Adrenal gland (tissue), 12 donors: ENCODE results near the gene EHMT1. TPM values are rescaled to one million over a fixed set of nuclear protein-coding genes. Genes with fewer than 3 reads are reported as not detected.

Experiments used
- DNase-seq, 7 donors: peaks; one replicate each; pipeline ENCODE4 v3.0.0-alpha.2; 2019 to 2020
- H3K27ac ChIP-seq, 5 donors: fragments of 200-600 bp; sonication (generic) in 4 of 5; 1 replicate in 3 of 5; 2 replicates in 2 of 5; pipeline versions ENCODE4 v1.5.1 to v1.8.0; 2016 to 2020; ENCODE audit warnings: mild to moderate bottlenecking in 1 of 5
- H3K27me3 ChIP-seq: fragments of 200-600 bp; 2 replicates; pipeline ENCODE4 v1.8.0; 2021
- H3K36me3 ChIP-seq, 2 donors: fragments of 200-600 bp; replicated peaks in 1 of 2; 1 replicate in 1 of 2; 2 replicates in 1 of 2; pipeline versions ENCODE4 v1.5.1 to v1.8.0; 2018 to 2022
- H3K4me1 ChIP-seq, 2 donors: fragments of 200-600 bp; replicated peaks in 1 of 2; 1 replicate in 1 of 2; 2 replicates in 1 of 2; pipeline versions ENCODE4 v1.5.1 to v1.8.0; 2018 to 2021
- H3K4me3 ChIP-seq, 4 donors: fragments of 200-600 bp; sonication (generic) in 3 of 4; one replicate each; pipeline ENCODE4 v1.5.1; 2016 to 2018
- H3K9me3 ChIP-seq, 3 donors: fragments of 200-600 bp; sonication (generic) in 1 of 3; replicated peaks in 1 of 3; 1 replicate in 2 of 3; 2 replicates in 1 of 3; pipeline versions ENCODE4 v1.5.1 to v1.8.0; 2016 to 2021
- CTCF ChIP-seq, 6 experiments: fragments of 450-650 bp in 4 of 6; fragments of 200-600 bp in 2 of 6; sonication (generic) in 1 of 6; IDR thresholded peaks; 1 replicate in 5 of 6; 2 replicates in 1 of 6; pipeline versions ENCODE4 v1.5.1 to v1.8.0; 2016 to 2021; ENCODE audit warnings: antibody characterized with exemption in 6 of 6, mild to moderate bottlenecking in 2 of 6, moderate library complexity in 1 of 6
- POLR2A ChIP-seq, 2 donors: fragments of 450-650 bp; IDR thresholded peaks; one replicate each; pipeline ENCODE4 v1.6.1; 2017; ENCODE audit warnings: antibody characterized with exemption in 2 of 2, mild to moderate bottlenecking in 2 of 2, moderate library complexity in 1 of 2
- WGBS, 4 donors: extraction: QIAGEN DNeasy Blood & Tissue Kit in 2 of 4; methylation state at CpG; one replicate each; pipeline versions ENCODE4 v1.1.5 to v1.1.7; 2013 to 2017; 5-methylcytosine and 5-hydroxymethylcytosine counted together
- intact Hi-C, 2 donors: fragments of 100-400 bp; cut with DNase I; formaldehyde crosslinking; loops; one replicate each; pipeline versions ENCODE4 v1.14.1 to v1.15.0; 2022 to 2023
- polyA plus RNA-seq, 3 donors: library from polyadenylated mRNA; stranded (reverse); fragments of 200-250 nt in 2 of 3; fragments of 350-450 nt in 1 of 3; fragmentation: Illumina TruSeq in 1 of 3; extraction: RNeasy Lipid Tissue Mini Kit (QIAGEN cat#74804) in 1 of 3; gene quantifications; one replicate each; pipeline ENCODE4 v1.2.3, GENCODE V29; 2013 to 2014
- total RNA-seq, 9 donors: library from RNA; depleted of rRNA in 4 of 9; stranded (reverse); fragments of >200 nt in 4 of 9; fragments of 120-200 nt in 1 of 9; fragmentation: NEBNext Ultra II Directional in 1 of 9; extraction: Animal tissue kit (Norgen Biotek cat#: 25700) in 1 of 9; gene quantifications; one replicate each; pipeline versions ENCODE4 v1.1.0 to v1.2.4, GENCODE V29; 2013 to 2023
- donor health status: healthy with polysubstance abuse.
- donor health status: Bipolar disorder and iron deficiency.
- donor health status: DM: yes; HTN: yes; CAD: no.
- donor health status: DM: no; HTN: no; CAD: no.
- donor health status: DM: no; HTN: no; CAD: no.
- donor health status: DM: yes; HTN: yes; CAD: no.

The EHMT1 gene
- total and polyA plus RNA-seq, 12 donors, result 42.0 to 171 (median 71.0) TPM

- intact Hi-C loops, result no loop called here
- Histone ChIP-seq H3K27me3 (no peaks in the 10 kb centered on the region), H3K27ac (no peak overlapping the region), H3K4me3 (no peak overlapping the region), H3K9me3 (no peaks in the 10 kb centered on the region), H3K4me1 (peaks cover 0 to 29% of the 10 kb centered on the region in 2 donors), H3K36me3 (no peaks in the 10 kb centered on the region)
- TF ChIP-seq CTCF (IDR thresholded peaks at IDR 0.05) (peak in 1 of 6 experiments; percentile 8), POLR2A (IDR thresholded peaks at IDR 0.05) (no peak)
- DNase-seq, result no peak
- WGBS, 4 donors, result 46 to 66% (median 57%) methylated on average over 8 of the region's 8 CpGs
Observed at GRCh38 chr9:137688725-137689124, 69.9 kb downstream of the EHMT1 start.

- Histone ChIP-seq H3K4me3 (no peak overlapping the region), H3K4me1 (peaks cover 0 to 35% of the 10 kb centered on the region in 2 donors), H3K9me3 (no peaks in the 10 kb centered on the region), H3K27ac (no peak overlapping the region), H3K36me3 (no peaks in the 10 kb centered on the region), H3K27me3 (no peaks in the 10 kb centered on the region)
- 85 to 87% (median 86%) methylated on average over 16 of the region's 16 CpGs for WGBS, 4 donors
- TF ChIP-seq POLR2A (IDR thresholded peaks at IDR 0.05) (no peak), CTCF (IDR thresholded peaks at IDR 0.05) (no peak)
- DNase-seq, result peak in 1 of 7 donors; percentile 48
- intact Hi-C loops, result no loop called here
Observed at GRCh38 chr9:137689745-137690529, 71.1 kb downstream of the EHMT1 start.

GRCh38 chr9:137690930-137691645 is 72.3 kb downstream of the EHMT1 start:
- Histone ChIP-seq H3K4me1 (peaks cover 0 to 45% of the 10 kb centered on the region in 2 donors), H3K9me3 (no peaks in the 10 kb centered on the region), H3K27me3 (no peaks in the 10 kb centered on the region), H3K36me3 (no peaks in the 10 kb centered on the region), H3K4me3 (no peak overlapping the region), H3K27ac (no peak overlapping the region)
- no peak for TF ChIP-seq POLR2A (IDR thresholded peaks at IDR 0.05)
- TF ChIP-seq CTCF (IDR thresholded peaks at IDR 0.05), result no peak
- intact Hi-C loops, result no loop called here
- 94 to 95% (median 94%) methylated on average over 6 of the region's 6 CpGs for WGBS, 4 donors
- no peak for DNase-seq

GRCh38 chr9:137691646-137692351 is 73.0 kb downstream of the EHMT1 start:
- Histone ChIP-seq H3K9me3 (no peaks in the 10 kb centered on the region), H3K4me3 (no peak overlapping the region), H3K36me3 (no peaks in the 10 kb centered on the region), H3K4me1 (peaks cover 0 to 45% of the 10 kb centered on the region in 2 donors), H3K27me3 (no peaks in the 10 kb centered on the region), H3K27ac (no peak overlapping the region)
- WGBS, 4 donors, result 78 to 82% (median 81%) methylated on average over 12 of the region's 12 CpGs
- intact Hi-C loops, result no loop called here
- TF ChIP-seq CTCF (IDR thresholded peaks at IDR 0.05), result no peak
- no peak for TF ChIP-seq POLR2A (IDR thresholded peaks at IDR 0.05)
- DNase-seq, result no peak
